Activated T-cell treated with anti-CD3 and anti-CD28 coated beads, Interleukin-2, amount 50 U/mL, for 4 hours (primary cell): ENCODE results near the gene FGF10. TPM values are rescaled to one million over a fixed set of nuclear protein-coding genes. Genes with fewer than 3 reads are reported as not detected.
A peak's percentile ranks its signal among the peaks of the same experiment; 100 is the strongest.

Source experiments
- ATAC-seq, 2 donors: fragments of 200-7000 bp; cut with Tn5 transposase; one replicate each; pipeline ENCODE4 v1.10.0; 2021
- DNase-seq: peaks from one replicate; pipeline ENCODE4 v3.0.0-alpha.2; 2020
- H3K27me3 Mint-ChIP-seq: one replicate; pipeline ENCODE4 v1.8.0; 2021; ENCODE audit warnings: low read depth, mixed read lengths
- H3K36me3 Mint-ChIP-seq: one replicate; pipeline ENCODE4 v1.8.0; 2022; ENCODE audit warnings: mixed read lengths; ENCODE audit not compliant: insufficient read depth
- H3K4me1 Mint-ChIP-seq: one replicate; pipeline ENCODE4 v1.8.0; 2021; ENCODE audit warnings: low read depth, mixed read lengths
- H3K4me3 Mint-ChIP-seq: one replicate; pipeline ENCODE4 v1.8.0; 2021; ENCODE audit warnings: mild to moderate bottlenecking, moderate library complexity, mixed read lengths
- H3K9me3 Mint-ChIP-seq: one replicate; pipeline ENCODE4 v1.8.0; 2021; ENCODE audit warnings: mixed read lengths
- total RNA-seq, 3 donors: library from RNA; stranded (reverse); gene quantifications; one replicate each; pipeline ENCODE4 v1.2.1, GENCODE V29; 2021

Gene FGF10
- not detected for total RNA-seq

GRCh38 chr5:44389090-44389822 is at the start of gene FGF10:
Gene FGF10, minus strand, starts transcription at chr5:44389420. Its CDS starts 738 bp downstream, at chr5:44388682.
- Mint-ChIP-seq H3K36me3 (no peaks in the 10 kb centered on the region), H3K4me1 (peaks cover 2% of the 10 kb centered on the region), H3K9me3 (peaks cover 4% of the 10 kb centered on the region), H3K4me3 (no peak within 1 kb of the TSS), H3K27me3 (peaks cover 39% of the 10 kb centered on the region)
- ATAC-seq = peak in 1 of 2 donors; percentile 14
- DNase-seq = no peak

GRCh38 chr5:44426944-44427343 is 37.7 kb upstream of the FGF10 start:
- DNase-seq = no peak
- Mint-ChIP-seq H3K27me3 (no peaks in the 10 kb centered on the region), H3K9me3 (peaks cover 3% of the 10 kb centered on the region), H3K4me1 (no peaks in the 10 kb centered on the region), H3K36me3 (no peaks in the 10 kb centered on the region), H3K4me3 (no peak overlapping the region)
- no peak for ATAC-seq

DNA sequence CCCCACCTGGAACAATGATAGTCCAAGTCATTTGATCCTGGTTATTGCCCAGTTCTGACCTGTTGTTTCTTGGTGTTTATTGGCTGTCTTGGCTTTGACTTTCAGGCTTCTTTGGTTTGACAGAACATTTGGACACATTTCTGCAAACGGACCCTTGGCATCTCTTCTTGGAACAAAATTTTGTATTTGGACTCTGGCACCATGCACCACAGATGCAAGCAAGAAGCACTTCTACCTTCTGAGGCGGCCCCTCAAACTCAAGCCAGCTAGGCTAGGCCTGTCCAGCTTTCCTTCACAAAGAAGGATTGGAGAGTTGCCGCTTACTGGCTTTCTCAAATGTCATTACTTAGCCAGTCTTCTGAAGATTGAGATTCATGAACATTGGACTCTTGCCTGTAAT is 23.1 kb upstream of the FGF10 start:
- no peak for ATAC-seq
- no peaks in the 10 kb centered on the region for H3K9me3 Mint-ChIP-seq
- H3K36me3 Mint-ChIP-seq = no peaks in the 10 kb centered on the region
- H3K4me3 Mint-ChIP-seq = no peak overlapping the region
- H3K27me3 Mint-ChIP-seq = no peaks in the 10 kb centered on the region
- no peaks in the 10 kb centered on the region for H3K4me1 Mint-ChIP-seq
- no peak for DNase-seq

GRCh38 chr5:44402084-44402483 is 12.9 kb upstream of the FGF10 start:
- no peaks in the 10 kb centered on the region for H3K36me3 Mint-ChIP-seq
- H3K9me3 Mint-ChIP-seq = peaks cover 6% of the 10 kb centered on the region
- DNase-seq = no peak
- ATAC-seq = no peak
- no peaks in the 10 kb centered on the region for H3K4me1 Mint-ChIP-seq
- H3K4me3 Mint-ChIP-seq = no peak overlapping the region
- no peaks in the 10 kb centered on the region for H3K27me3 Mint-ChIP-seq

DNA sequence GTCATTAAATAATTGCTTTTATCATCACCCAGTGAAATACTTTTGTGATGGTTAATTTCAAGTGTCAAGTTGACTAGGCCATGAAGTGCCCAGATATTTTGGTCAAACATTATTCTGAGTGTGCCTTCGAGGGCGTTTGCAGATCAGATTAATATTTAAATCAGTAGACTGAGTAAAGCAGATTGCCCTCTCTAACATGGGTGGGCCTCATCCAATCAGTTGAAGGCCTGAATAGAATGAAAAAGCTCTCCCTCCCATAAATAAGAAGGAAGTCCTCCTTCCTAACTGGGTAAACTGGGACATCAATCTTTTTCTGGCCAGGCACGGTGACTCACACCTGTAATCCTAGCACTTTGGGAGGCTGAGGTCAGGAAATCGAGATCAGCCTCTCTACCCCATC is 12.4 kb upstream of the FGF10 start:
- no peak for DNase-seq
- Mint-ChIP-seq H3K27me3 (no peaks in the 10 kb centered on the region), H3K36me3 (no peaks in the 10 kb centered on the region), H3K4me3 (no peak overlapping the region), H3K4me1 (no peaks in the 10 kb centered on the region), H3K9me3 (peaks cover 6% of the 10 kb centered on the region)
- ATAC-seq = no peak

GRCh38 chr5:44398382-44398781 is 9.2 kb upstream of the FGF10 start:
- H3K27me3 Mint-ChIP-seq = no peaks in the 10 kb centered on the region
- DNase-seq = no peak
- no peak overlapping the region for H3K4me3 Mint-ChIP-seq

DNA sequence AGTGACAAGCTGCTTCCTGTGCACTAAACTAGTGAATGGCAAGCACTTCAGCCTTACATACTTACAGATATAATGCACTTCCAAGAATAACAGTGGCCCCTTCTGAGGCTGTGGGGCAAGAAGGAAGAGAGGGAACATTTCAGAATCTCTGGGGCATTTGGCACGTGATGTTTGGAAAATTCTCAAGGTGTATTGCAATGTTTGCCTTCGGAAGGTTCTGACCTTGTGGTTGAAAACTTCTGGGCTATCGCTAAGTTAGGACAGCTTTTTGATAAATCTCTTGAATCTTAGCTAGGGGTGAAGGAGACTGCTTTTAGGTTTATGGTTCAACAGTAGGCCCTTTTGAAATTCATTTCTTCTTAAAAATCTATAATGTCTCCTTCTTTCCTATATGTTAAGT is 7.1 kb upstream of the FGF10 start:
- Mint-ChIP-seq H3K4me1 (no peaks in the 10 kb centered on the region), H3K27me3 (peaks cover 3% of the 10 kb centered on the region), H3K4me3 (no peak overlapping the region), H3K36me3 (no peaks in the 10 kb centered on the region), H3K9me3 (peaks cover 10% of the 10 kb centered on the region)
- ATAC-seq (no peak), DNase-seq (no peak)

More at GRCh38 chr5:44398382-44398781, 9.2 kb upstream of the FGF10 start:
- no peak for ATAC-seq
- H3K4me1 Mint-ChIP-seq = no peaks in the 10 kb centered on the region
- H3K36me3 Mint-ChIP-seq = no peaks in the 10 kb centered on the region
- H3K9me3 Mint-ChIP-seq = peaks cover 6% of the 10 kb centered on the region

DNA sequence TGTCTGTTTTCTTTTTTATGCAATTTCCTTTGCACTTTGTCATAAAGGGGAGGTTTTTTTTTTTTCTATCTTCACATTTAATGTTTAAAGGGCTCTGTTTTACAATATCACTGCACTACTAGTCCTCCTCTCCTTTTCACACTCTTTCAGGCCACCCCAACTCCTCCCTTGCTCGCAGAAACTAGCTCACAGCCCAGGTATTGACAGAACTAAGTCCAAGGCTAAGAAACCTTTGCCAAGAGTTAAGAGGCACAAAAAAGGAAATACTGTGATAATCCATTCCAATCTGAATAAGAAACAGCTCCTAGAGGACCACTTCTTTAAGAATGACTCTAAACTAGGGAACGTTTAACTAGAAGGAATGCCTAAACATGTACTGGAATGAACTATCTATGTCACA is 1.1 kb upstream of the FGF10 start:
- no peaks in the 10 kb centered on the region for H3K36me3 Mint-ChIP-seq
- H3K9me3 Mint-ChIP-seq = peaks cover 4% of the 10 kb centered on the region
- peaks cover 39% of the 10 kb centered on the region for H3K27me3 Mint-ChIP-seq
- H3K4me1 Mint-ChIP-seq = peaks cover 2% of the 10 kb centered on the region
- H3K4me3 Mint-ChIP-seq = no peak overlapping the region
- ATAC-seq (no peak), DNase-seq (no peak)

GRCh38 chr5:44389823-44390143 is 563 bp upstream of the FGF10 start:
- H3K27me3 Mint-ChIP-seq = peaks cover 39% of the 10 kb centered on the region
- H3K9me3 Mint-ChIP-seq = peaks cover 4% of the 10 kb centered on the region
- DNase-seq = no peak
- H3K4me3 Mint-ChIP-seq = no peak overlapping the region
- H3K36me3 Mint-ChIP-seq = no peaks in the 10 kb centered on the region
- no peak for ATAC-seq
- H3K4me1 Mint-ChIP-seq = peaks cover 2% of the 10 kb centered on the region

DNA sequence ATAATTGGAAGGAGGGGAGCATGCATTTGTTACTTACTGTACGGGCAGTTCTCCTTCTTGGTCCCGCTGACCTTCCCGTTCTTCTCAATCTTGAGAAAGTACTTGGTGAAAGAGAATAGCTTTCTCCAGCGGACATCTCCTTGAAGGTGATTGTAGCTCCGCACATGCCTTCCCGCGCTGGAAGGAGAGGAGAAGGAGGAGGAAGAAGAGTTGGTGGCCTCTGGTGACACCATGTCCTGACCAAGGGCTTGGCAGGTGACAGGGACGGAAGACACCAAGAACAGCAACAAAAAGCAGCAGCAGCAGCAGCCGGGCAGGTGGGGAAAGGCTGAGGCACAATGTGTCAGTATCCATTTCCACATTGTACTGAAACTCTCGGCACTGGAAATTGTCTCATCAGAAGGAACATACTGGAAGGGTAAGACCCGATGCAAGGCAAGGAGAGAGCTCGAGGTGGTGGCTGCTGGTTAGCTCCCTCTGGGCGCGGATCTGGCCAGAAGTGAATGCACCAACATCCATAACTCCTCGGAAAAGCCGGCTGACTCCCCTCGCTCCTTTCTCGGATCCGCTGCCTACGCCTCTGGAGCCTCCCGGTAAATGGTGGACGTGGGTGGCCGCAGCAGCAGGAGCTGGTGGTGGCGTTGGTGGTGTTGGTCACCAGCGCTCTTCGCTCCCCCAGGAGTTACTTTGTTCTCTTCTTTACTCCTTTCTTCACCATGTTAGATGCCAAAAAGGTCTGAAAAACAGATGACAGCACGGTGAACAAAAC is 715 bp downstream of the FGF10 start:
- no peak overlapping the region for H3K4me3 Mint-ChIP-seq
- peaks cover 4% of the 10 kb centered on the region for H3K9me3 Mint-ChIP-seq
- ATAC-seq (no peak), DNase-seq (no peak)
- peaks cover 39% of the 10 kb centered on the region for H3K27me3 Mint-ChIP-seq
- H3K36me3 Mint-ChIP-seq = no peaks in the 10 kb centered on the region
- peaks cover 2% of the 10 kb centered on the region for H3K4me1 Mint-ChIP-seq

DNA sequence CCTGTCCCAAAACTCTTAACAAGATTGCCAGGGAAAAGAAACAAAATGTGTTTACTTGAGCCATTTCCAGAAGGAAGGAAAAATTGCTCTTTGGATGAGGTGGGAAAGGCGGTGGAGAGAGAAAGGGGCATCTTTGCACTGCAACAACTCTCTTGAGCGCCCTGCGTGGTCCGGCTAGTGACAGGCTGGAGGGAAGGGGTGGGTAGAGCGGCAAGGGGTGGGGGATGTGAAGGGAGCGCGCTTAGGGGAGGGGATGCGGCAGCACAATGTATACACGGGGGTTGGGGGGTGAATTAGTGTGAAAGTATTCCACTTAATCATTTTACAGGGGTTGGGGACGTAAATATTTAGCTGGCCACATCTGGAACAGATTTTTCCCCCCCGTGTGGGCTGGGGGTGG is 1.3 kb downstream of the FGF10 start:
- no peak overlapping the region for H3K4me3 Mint-ChIP-seq
- H3K4me1 Mint-ChIP-seq = peaks cover 2% of the 10 kb centered on the region
- no peaks in the 10 kb centered on the region for H3K36me3 Mint-ChIP-seq

DNA sequence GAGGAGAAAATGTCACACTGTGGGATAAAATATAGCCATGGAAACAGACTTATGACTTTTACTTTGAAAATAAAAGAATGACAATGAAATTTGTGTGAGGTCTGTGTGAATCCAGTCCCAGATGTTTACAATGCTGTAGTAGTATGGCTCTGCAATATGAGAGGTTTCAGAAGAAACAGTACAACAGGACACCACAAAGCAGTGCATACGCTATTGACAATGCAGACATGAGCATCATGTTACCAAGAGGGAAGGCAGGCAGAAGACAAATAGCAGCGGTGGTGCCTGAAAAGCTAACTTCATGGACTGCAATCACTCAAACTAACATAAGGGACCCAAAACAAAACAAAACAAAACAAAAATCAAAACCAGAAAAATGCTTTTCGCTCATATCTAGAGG is 1.8 kb downstream of the FGF10 start:
- Mint-ChIP-seq H3K4me1 (peaks cover 2% of the 10 kb centered on the region), H3K9me3 (peaks cover 4% of the 10 kb centered on the region), H3K4me3 (no peak overlapping the region)

More for the DNA sequence above, 1.3 kb downstream of the FGF10 start:
- ATAC-seq = no peak
- Mint-ChIP-seq H3K9me3 (peaks cover 4% of the 10 kb centered on the region), H3K27me3 (peaks cover 39% of the 10 kb centered on the region)
- DNase-seq = no peak

DNA sequence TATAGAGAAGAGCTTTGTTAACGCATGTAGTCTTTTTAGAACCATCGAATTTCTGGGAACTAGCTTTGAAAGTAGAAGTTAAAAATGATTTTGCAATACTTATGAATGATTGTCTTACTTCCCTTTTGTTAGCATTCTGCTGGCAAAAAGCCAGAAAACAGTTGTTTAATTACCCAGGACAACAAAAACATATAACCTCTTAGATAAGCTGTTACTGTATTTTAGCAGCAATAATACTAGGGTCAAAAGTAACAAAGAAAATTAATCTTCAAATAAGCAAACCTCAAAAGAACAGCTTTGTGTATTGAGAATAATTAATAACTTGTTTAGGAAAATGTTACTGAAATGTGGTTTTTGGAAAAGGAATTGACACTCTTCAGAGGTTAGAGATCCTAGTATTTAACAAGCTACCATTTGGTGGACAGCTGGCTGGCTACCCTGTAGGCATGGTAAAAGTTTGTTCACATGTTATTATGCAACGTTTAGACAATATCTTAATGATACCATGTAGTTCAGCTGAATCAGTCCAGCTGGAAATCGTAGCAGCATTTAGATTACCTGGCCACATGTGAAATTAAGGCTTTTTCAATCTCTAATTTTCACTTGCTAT is 3.8 kb downstream of the FGF10 start:
- no peaks in the 10 kb centered on the region for H3K36me3 Mint-ChIP-seq
- H3K27me3 Mint-ChIP-seq = peaks cover 31% of the 10 kb centered on the region
- no peak overlapping the region for H3K4me3 Mint-ChIP-seq
- ATAC-seq (no peak), DNase-seq (no peak)
- peaks cover 2% of the 10 kb centered on the region for H3K4me1 Mint-ChIP-seq
- H3K9me3 Mint-ChIP-seq = no peaks in the 10 kb centered on the region

More for the DNA sequence above, 1.8 kb downstream of the FGF10 start:
- H3K36me3 Mint-ChIP-seq = no peaks in the 10 kb centered on the region
- peaks cover 39% of the 10 kb centered on the region for H3K27me3 Mint-ChIP-seq
- no peak for ATAC-seq
- no peak for DNase-seq

DNA sequence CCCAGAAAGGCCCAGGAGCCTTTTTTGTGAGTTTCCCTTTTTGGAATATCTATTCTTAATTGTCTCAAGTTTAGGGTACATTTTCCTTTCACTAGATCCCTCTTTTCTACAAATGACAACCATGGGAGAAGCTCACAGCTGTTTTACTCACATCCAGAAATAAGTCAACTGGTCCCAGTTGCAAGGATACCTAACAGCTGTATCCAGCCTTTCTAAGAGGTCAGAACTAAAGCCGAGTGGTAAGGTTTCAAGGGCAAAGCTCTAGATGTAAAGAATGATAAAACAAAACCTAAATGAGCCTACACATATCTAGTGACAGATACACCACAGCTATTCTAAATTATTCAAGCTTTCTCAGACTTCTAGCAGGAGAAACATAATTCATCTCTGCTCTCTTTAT is 4.4 kb downstream of the FGF10 start:
- ATAC-seq = no peak
- no peaks in the 10 kb centered on the region for H3K36me3 Mint-ChIP-seq
- no peak for DNase-seq
- H3K9me3 Mint-ChIP-seq = no peaks in the 10 kb centered on the region
- peaks cover 26% of the 10 kb centered on the region for H3K27me3 Mint-ChIP-seq
- H3K4me3 Mint-ChIP-seq = no peak overlapping the region
- peaks cover 2% of the 10 kb centered on the region for H3K4me1 Mint-ChIP-seq

DNA sequence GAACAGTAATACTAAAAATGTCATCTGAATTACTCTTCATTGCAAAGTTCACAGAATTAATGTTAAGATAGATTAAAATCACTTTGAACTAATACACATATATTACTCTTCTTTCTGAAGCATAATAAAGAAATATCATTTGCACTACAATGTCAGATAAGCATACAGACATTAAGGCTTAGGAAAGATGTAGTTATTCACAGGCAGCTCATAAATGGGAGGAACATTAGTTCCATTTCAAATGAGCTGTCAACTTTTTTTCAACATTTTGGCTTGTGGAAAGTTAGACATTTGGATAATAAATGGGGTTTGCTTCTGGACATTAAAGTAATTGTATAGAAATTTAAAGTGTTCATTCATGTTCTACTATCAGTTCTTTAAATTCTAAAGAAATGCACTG is 6.3 kb downstream of the FGF10 start:
- no peak overlapping the region for H3K4me3 Mint-ChIP-seq
- ATAC-seq = no peak
- H3K27me3 Mint-ChIP-seq = peaks cover 11% of the 10 kb centered on the region
- no peaks in the 10 kb centered on the region for H3K4me1 Mint-ChIP-seq
- H3K36me3 Mint-ChIP-seq = no peaks in the 10 kb centered on the region
- H3K9me3 Mint-ChIP-seq = no peaks in the 10 kb centered on the region
- no peak for DNase-seq
